HCT116 (cell line): ENCODE data around the gene VWA5B1. TPM values are rescaled to one million over a fixed set of nuclear protein-coding genes. Genes with fewer than 3 reads are reported as not detected.

Source experiments
- ATAC-seq: fragments of 200-7000 bp; cut with Tn5 transposase; 2 replicates; pipeline ENCODE4 v1.9.1; 2020; ENCODE audit warnings: mild to moderate bottlenecking, moderate library complexity
- BruUV-seq: library from RNA; stranded (reverse); fragments of 400-500 nt; replicated peaks from 2 replicates; lab custom pipeline; 2021; lab: Mats Ljungman, UMichigan
- CTCF ChIA-PET: fragments of 300-600 bp; sonication (Branson Sonifier 250); formaldehyde crosslinking; loops from one replicate; lab custom pipeline; 2021; ENCODE audit warnings: antibody characterized with exemption; lab: Charles Lee
- POLR2A ChIA-PET: fragments of 300-600, 350-600 bp; sonication (Branson Sonifier 250); formaldehyde crosslinking; loops from one replicate; lab custom pipeline; 2021; ENCODE audit warnings: antibody characterized with exemption; lab: Charles Lee
- RAD21 ChIA-PET, 2 experiments: fragments of 300-600 bp; sonication (Branson Sonifier 250); formaldehyde crosslinking; loops; one replicate each; lab custom pipeline; 2023; ENCODE audit warnings: low total read pairs in 2 of 2; ENCODE audit not compliant: uncharacterized antibody in 2 of 2, unreplicated experiment in 2 of 2, low non-redundant PET in 1 of 2; lab: Charles Lee
- DNase-seq: peaks from one replicate; pipeline ENCODE4 v3.0.0-alpha.2; 2010; ENCODE audit warnings: low read depth, low spot score
- H2AFZ ChIP-seq: fragments of 200-600 bp; shearing (Covaris generic), sonication (generic); 2 replicates; pipeline ENCODE4 v1.6.1; 2017; ENCODE audit warnings: low read depth, mixed run types, mixed read lengths, antibody characterized with exemption, low read length; ENCODE audit not compliant: poor library complexity, severe bottlenecking
- H3K27ac ChIP-seq: 2 replicates; pipeline ENCODE4 v1.5.1; 2012; ENCODE audit warnings: low read depth, low read length
- H3K27me3 ChIP-seq: fragments of 200-600 bp; sonication (generic); 2 replicates; pipeline ENCODE4 v1.6.1; 2016; ENCODE audit warnings: mixed run types, low read length, mixed read lengths; ENCODE audit not compliant: insufficient read depth
- H3K36me3 ChIP-seq, 2 experiments: fragments of 200-500 bp in 1 of 2; fragments of 200-600 bp in 1 of 2; sonication (Bioruptor generic) in 1 of 2; sonication (generic) in 1 of 2; 2 replicates each; pipeline versions ENCODE4 v1.5.1 to v1.6.1; 2014 to 2016; ENCODE audit warnings: low read length in 2 of 2, inconsistent platforms in 1 of 2, mixed read lengths in 1 of 2, mixed run types in 1 of 2; ENCODE audit not compliant: insufficient read depth in 2 of 2, control insufficient read depth in 1 of 2
- H3K4me1 ChIP-seq, 2 experiments: fragments of 200-600 bp in 1 of 2; sonication (generic) in 1 of 2; 2 replicates each; pipeline versions ENCODE4 v1.5.1 to v1.6.1; 2012 to 2017; ENCODE audit warnings: low read length in 2 of 2, inconsistent platforms in 1 of 2, mild to moderate bottlenecking in 1 of 2, mixed read lengths in 1 of 2, mixed run types in 1 of 2, moderate library complexity in 1 of 2; ENCODE audit not compliant: insufficient read depth in 2 of 2, control insufficient read depth in 1 of 2
- H3K4me2 ChIP-seq: fragments of 200-600 bp; sonication (generic); 2 replicates; pipeline ENCODE4 v1.6.1; 2017; ENCODE audit warnings: mixed run types, low read length, mixed read lengths
- H3K4me3 ChIP-seq, 2 experiments: fragments of 200-600 bp in 1 of 2; sonication (generic) in 1 of 2; replicated peaks in 1 of 2; 2 replicates each; pipeline ENCODE4 v1.5.1; 2011 to 2016; ENCODE audit warnings: low read length in 2 of 2, control low read depth in 1 of 2, low read depth in 1 of 2, mild to moderate bottlenecking in 1 of 2, mixed read lengths in 1 of 2, mixed run types in 1 of 2
- H3K79me2 ChIP-seq: fragments of 200-600 bp; sonication (generic); 2 replicates; pipeline ENCODE4 v1.6.1; 2017; ENCODE audit warnings: mild to moderate bottlenecking, mixed run types, low read length, moderate library complexity, mixed read lengths; ENCODE audit not compliant: insufficient read depth
- H3K9ac ChIP-seq: fragments of 200-600 bp; sonication (generic); 2 replicates; pipeline ENCODE4 v1.6.1; 2016; ENCODE audit warnings: low read length, mixed read lengths
- H3K9me2 ChIP-seq: fragments of 200-600 bp; sonication (generic), shearing (Covaris generic); 2 replicates; pipeline ENCODE4 v1.6.1; 2017; ENCODE audit warnings: mixed run types, mild to moderate bottlenecking, moderate library complexity; ENCODE audit not compliant: insufficient read depth
- H3K9me3 ChIP-seq, 2 experiments: fragments of 200-500 bp in 1 of 2; fragments of 200-600 bp in 1 of 2; sonication (Bioruptor generic) in 1 of 2; sonication (generic) in 1 of 2; 2 replicates each; pipeline ENCODE4 v1.6.1; 2014 to 2017; ENCODE audit warnings: low read length in 2 of 2, mixed read lengths in 2 of 2, inconsistent platforms in 1 of 2, low read depth in 1 of 2, mild to moderate bottlenecking in 1 of 2, mixed run types in 1 of 2, moderate library complexity in 1 of 2; ENCODE audit not compliant: control insufficient read depth in 1 of 2, insufficient read depth in 1 of 2
- H4K20me1 ChIP-seq: fragments of 200-600 bp; sonication (generic), shearing (Covaris generic); 2 replicates; pipeline ENCODE4 v1.6.1; 2017; ENCODE audit warnings: mixed run types, mild to moderate bottlenecking, moderate library complexity; ENCODE audit not compliant: insufficient read depth
- CBX3 ChIP-seq: IDR thresholded peaks from 2 replicates; pipeline ENCODE4 v1.6.1; 2012; ENCODE audit warnings: low read depth
- CEBPB ChIP-seq: IDR thresholded peaks from 2 replicates; pipeline ENCODE4 v1.6.1; 2012; ENCODE audit warnings: low read depth
- ELF1 ChIP-seq: IDR thresholded peaks from 2 replicates; pipeline ENCODE4 v1.6.1; 2012; ENCODE audit warnings: low read depth, borderline replicate concordance
- EZH2 ChIP-seq: fragments of 200-600 bp; sonication (generic); IDR thresholded peaks from 2 replicates; pipeline ENCODE4 v1.6.1; 2017; ENCODE audit warnings: antibody characterized with exemption, mixed run types
- EZH2phosphoT487 ChIP-seq: fragments of 200-600 bp; IDR thresholded peaks from 2 replicates; pipeline ENCODE4 v1.6.1; 2018; ENCODE audit warnings: antibody characterized with exemption, borderline replicate concordance
- FOSL1 ChIP-seq: IDR thresholded peaks from 2 replicates; pipeline ENCODE4 v1.6.1; 2012; ENCODE audit warnings: low read depth
- POLR2A ChIP-seq: IDR thresholded peaks from 2 replicates; pipeline ENCODE4 v1.7.0; 2011; ENCODE audit warnings: borderline replicate concordance; ENCODE audit not compliant: insufficient read depth, insufficient read length; ENCODE audit errors: extremely low read depth
- POLR2AphosphoS5 ChIP-seq: IDR thresholded peaks from 2 replicates; pipeline ENCODE4 v1.6.1; 2011; ENCODE audit warnings: mild to moderate bottlenecking, low read depth, low read length, moderate library complexity
- RAD21 ChIP-seq: IDR thresholded peaks from 2 replicates; pipeline ENCODE4 v1.6.1; 2012; ENCODE audit warnings: low read depth, mild to moderate bottlenecking
- SIN3A ChIP-seq: IDR thresholded peaks from 2 replicates; pipeline ENCODE4 v1.6.1; 2012; ENCODE audit warnings: low read depth
- SP1 ChIP-seq: IDR thresholded peaks from 2 replicates; pipeline ENCODE4 v1.6.1; 2012; ENCODE audit warnings: low read depth
- ZFX ChIP-seq: fragments of 450-650 bp; IDR thresholded peaks from 2 replicates; pipeline ENCODE4 v1.6.1; 2017
- intact Hi-C: fragments of 100-400 bp; cut with micrococcal nuclease; formaldehyde crosslinking; loops from 2 replicates; pipeline ENCODE4 v1.10.0; 2022
- total RNA-seq: library from RNA; stranded (reverse); gene quantifications from one replicate; pipeline ENCODE4 v1.2.1, GENCODE V29; 2021; ENCODE audit not compliant: unreplicated experiment

VWA5B1 gene
- total RNA-seq, 1 experiment from 2014 or later, result not detected

- TF ChIP-seq FOSL1, result no peak
- TF ChIP-seq RAD21, result no peak
- no peak for TF ChIP-seq ZFX
- no peak for TF ChIP-seq EZH2phosphoT487
These were observed 84.9 kb downstream of the VWA5B1 start (continued) for GRCh38 chr1:20375563-20375962.

- H3K27me3 ChIP-seq, result no peaks in the 10 kb centered on the region
- H2AFZ ChIP-seq, result no peak overlapping the region
- POLR2A ChIA-PET, result no interaction called here
- RAD21 ChIA-PET, result no interaction called here
- no peak overlapping the region for H3K27ac ChIP-seq
- no peaks in the 10 kb centered on the region for H3K9me3 ChIP-seq
- no peak overlapping the region for H3K9ac ChIP-seq
- intact Hi-C loops, result no loop called here
- H3K9me2 ChIP-seq, result no peaks in the 10 kb centered on the region
- H3K4me2 ChIP-seq, result no peak overlapping the region
- TF ChIP-seq CEBPB, result no peak
- no peak for TF ChIP-seq POLR2AphosphoS5
- TF ChIP-seq SIN3A, result no peak
- no peak for TF ChIP-seq POLR2A
- no peak for TF ChIP-seq EZH2
- no peak for TF ChIP-seq CBX3
- no peak for TF ChIP-seq EZH2phosphoT487
- TF ChIP-seq ELF1, result no peak
- no peak for TF ChIP-seq SP1
- no peak for DNase-seq
- no peak overlapping the region for H3K4me3 ChIP-seq
- no peak for ATAC-seq
- no peaks in the 10 kb centered on the region for H3K36me3 ChIP-seq
- no peaks in the 10 kb centered on the region for H4K20me1 ChIP-seq
- H3K4me1 ChIP-seq, result peaks cover 4 to 36% of the 10 kb centered on the region in 2 experiments; a peak in 3 of 4 replicates
- no peaks in the 10 kb centered on the region for H3K79me2 ChIP-seq
- CTCF ChIA-PET, result interaction anchor here (1.5 kb wide), 1 partner anchor 14 kb away, joined by 5 read pairs; no protein-coding TSS in a partner anchor
- no TSS peak for BruUV-seq
These were observed 85.5 kb downstream of the VWA5B1 start for GRCh38 chr1:20376171-20376570.
